ENCODE results near the gene GSTT2B.
"Not testable (repeated sequence)": the region's sequence is repeated elsewhere in the genome, so short reads cannot be mapped to it uniquely, and the experiment has no call there.

GSTT2B gene

DNA sequence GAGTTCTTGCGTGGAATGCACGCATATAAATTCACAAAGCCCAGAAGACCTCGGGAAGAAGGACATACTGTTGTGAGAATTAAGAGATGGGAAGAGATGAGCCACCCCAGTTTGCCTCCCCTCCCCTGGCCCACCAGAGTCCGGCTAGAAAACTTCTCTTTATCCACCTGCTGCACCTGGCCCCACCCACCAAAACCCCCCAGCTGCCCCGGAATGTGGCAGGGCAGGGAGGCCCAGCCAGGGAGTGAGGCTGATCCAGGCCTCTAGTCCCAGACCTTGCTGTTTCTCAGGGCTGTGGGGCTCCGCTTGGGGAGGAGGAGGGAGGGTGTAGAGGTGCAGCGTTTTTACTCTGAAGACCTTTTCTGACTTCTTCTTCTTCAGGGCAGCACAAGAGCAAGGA lies 19.6 kb upstream of the GSTT2B start:
- not testable (repeated sequence) for DNase-seq

DNA sequence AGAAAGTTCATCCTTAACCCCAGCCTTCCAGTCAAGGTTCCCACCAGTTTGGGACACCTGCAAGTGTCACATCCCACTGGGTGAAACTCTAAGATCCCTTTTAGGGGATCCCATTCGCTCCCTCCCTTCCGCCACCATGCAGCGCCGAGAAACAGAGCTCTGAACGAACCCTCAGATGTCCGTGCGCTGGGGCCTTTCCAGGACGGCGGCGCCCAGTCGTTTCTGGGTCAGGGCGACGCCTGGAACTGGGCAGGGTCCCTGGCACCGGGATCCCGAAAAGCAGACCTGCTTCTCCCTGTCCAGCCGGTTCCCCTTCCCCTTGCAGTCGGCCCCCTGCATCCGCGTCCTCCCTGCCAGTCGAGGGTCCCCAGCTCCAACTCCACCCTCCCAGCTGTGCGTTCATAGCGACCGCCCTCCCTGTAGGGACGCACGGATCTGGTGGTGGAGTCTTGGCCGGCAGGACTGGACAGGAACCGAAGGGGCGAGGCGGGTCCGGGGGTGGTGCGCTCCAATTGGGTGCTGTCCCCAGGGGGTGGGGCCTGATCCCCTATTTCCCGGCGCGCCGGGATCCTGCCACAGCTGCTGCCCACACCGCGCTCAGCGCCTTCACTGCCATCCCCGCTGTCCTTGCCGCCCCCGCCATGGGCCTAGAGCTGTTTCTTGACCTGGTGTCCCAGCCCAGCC lies 18.7 kb upstream of the GSTT2B start, which contains the start of gene GSTT2:
GSTT2 (plus strand) TSS at position 578 of the 684 bp plus-strand sequence.
- not testable (repeated sequence) for DNase-seq

DNA sequence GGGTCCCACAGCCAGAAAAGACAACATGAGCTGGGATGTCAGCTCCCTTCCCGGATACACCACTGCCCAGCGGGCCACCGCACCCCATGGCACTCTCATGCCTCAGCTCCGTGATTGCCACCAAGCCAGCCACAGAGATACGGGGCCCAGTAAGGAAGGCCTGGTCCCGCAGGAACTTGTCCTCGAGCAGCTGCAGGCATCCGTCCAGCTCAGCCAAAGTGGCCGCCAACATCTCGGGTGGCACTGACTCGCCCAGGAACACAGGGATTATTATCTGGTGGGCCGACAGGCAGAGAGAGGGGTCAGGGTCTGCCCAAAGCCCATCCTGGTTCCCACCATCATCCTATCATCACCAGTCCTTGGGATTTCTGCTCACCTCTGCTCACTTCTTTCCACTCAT lies 16.3 kb upstream of the GSTT2B start:
- DNase-seq, result not testable (repeated sequence)

DNA sequence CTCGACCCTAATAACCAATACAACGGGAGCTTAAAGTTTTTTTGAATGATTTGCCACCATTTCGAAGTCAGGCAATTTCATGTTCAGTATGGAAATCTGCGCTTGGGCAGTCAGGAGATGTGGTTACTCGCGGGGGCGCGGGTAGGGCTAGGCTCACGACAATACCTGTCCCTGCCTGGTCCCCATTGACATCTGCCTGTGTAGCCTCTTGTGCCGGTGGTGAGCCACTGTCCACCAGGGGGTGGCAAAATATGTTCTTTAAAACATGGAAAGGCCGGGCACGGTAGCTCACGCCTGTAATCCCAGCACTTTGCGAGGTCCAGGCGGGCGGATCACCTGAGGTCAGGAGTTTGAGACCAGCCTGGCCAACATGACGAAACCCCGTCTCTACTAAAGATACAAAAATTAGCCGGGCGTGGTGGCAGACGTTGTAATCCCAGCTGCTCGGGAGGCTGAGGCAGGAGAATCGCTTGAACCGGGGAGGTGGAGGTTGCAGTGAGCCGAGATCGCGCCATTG lies 13.9 kb upstream of the GSTT2B start:
- not testable (repeated sequence) for DNase-seq

DNA sequence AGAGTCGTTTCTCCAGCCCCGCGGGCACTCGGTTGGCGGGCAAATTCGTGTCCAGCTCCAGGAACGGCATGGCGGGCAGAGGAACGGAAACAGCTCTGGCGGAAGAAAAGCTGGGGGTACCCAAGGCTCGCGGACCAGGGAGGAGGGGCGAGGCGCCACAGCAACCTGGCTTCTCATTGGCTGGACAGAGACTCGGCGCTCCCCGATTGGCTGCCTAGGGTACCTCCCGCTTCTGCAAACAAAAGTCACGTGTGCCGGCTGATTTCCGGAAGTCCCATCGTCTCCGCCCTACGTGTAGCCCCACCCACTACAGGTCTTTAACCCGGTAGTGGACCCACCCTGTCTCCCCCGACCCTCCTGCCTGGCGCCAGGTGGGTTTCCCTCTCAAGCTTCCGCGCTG lies 13.3 kb upstream of the GSTT2B start, which contains the start of gene DDT:
DDT (minus strand) TSS at position 97 of the 400 bp plus-strand sequence; CDS start at position 70, 27 bp downstream.
- DNase-seq, result not testable (repeated sequence)

DNA sequence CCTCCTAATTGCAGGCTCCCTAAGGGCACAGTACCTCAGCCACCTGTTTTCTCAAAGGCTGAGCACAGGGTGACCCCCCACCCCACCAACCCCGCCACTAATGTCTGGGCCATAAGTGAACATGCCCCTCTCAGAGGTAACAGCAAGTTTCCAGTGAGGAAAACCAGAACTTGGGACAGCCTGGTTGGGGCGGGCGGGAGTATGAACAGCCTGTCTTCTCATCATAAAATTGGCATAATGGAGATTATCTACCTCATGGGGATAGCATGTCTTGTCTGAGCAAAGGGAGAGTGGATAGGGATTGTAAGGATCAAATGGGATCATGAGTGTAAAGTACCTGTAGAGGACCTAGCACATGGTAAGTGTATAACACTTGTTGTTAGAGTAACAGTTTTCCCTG lies 10.9 kb upstream of the GSTT2B start:
- DNase-seq, result not testable (repeated sequence)

DNA sequence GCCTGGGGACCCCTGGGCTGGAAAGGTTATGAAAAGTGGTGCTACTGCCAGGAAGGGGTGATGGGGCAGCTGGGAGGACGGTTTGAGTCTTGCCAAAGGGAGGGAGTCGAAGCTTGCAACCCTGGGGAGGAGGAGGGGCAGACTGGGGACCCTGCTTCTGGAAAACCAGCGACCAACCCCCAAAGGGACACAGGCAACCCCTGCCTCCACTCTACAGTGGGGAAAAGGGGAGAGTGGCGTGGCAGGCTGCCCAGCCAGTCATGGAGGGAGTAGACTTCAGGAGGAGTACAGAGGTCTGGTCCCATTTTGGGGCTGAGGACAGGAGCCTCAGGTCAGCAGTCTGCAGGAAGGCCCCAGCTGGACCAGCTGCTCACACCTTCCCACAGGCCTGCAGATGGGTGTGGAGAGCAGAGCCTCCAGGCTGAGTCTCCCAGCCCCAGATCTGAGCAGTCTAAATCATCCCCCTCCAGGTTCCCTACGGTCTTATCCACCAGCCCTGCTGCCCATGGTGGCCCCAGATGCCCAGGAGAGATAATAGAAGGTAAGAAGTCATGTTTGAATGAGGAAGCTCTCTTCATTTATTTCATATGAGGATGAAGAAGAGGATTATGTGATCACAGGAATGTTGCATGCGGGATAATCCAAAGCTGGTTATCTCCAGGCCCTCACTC lies 10.0 kb upstream of the GSTT2B start:
- no peak for DNase-seq

DNA sequence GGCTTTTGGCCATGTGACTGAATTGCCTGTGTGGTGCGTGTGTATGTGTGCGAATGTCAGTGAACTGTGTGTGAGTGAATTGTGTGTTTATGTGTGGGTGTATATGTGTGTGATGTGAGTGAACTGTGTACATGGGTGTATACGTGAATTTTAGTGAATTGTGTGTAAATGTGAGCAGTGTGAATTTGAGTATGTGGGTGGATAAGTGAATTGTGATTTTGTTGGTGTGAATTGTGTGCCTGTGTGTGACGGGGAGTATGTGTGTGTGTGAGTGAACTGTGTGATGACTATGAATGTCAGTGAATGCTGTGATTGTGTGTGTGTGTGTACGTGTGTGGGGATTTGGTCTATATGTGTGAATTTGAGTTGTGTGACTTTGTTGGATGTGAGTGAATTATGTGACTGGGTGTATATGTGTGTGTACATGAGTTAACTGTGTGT lies 9.2 kb upstream of the GSTT2B start:
- DNase-seq, result no peak

DNA sequence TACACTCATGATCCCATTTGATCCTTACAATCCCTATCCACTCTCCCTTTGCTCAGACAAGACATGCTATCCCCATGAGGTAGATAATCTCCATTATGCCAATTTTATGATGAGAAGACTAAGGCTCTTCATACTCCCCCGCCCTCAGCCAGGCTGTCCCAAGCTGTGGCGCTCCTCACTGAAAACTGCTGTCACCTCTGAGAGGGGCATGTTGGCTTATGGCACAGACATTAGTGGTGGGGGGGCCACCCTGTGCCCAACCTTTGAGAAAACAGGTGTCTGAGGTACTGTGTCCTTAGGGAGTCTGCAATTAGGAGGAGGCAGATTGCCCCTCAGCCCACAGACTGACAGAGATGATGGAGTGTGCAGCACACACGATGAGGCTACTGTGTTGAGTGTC lies 8.1 kb upstream of the GSTT2B start:
- DNase-seq, result no peak

DNA sequence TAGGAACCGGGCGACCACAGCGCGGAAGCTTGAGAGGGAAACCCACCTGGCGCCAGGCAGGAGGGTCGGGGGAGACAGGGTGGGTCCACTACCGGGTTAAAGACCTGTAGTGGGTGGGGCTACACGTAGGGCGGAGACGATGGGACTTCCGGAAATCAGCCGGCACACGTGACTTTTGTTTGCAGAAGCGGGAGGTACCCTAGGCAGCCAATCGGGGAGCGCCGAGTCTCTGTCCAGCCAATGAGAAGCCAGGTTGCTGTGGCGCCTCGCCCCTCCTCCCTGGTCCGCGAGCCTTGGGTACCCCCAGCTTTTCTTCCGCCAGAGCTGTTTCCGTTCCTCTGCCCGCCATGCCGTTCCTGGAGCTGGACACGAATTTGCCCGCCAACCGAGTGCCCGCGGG lies 5.6 kb upstream of the GSTT2B start, which contains the start of gene DDTL:
DDTL (plus strand) TSS at position 321 of the 400 bp plus-strand sequence; CDS start at position 348, 27 bp downstream.
- not testable (repeated sequence) for DNase-seq

DNA sequence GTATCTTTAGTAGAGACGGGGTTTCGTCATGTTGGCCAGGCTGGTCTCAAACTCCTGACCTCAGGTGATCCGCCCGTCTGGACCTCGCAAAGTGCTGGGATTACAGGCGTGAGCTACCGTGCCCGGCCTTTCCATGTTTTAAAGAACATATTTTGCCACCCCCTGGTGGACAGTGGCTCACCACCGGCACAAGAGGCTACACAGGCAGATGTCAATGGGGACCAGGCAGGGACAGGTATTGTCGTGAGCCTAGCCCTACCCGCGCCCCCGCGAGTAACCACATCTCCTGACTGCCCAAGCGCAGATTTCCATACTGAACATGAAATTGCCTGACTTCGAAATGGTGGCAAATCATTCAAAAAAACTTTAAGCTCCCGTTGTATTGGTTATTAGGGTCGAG lies 5.1 kb upstream of the GSTT2B start:
- not testable (repeated sequence) for DNase-seq

DNA sequence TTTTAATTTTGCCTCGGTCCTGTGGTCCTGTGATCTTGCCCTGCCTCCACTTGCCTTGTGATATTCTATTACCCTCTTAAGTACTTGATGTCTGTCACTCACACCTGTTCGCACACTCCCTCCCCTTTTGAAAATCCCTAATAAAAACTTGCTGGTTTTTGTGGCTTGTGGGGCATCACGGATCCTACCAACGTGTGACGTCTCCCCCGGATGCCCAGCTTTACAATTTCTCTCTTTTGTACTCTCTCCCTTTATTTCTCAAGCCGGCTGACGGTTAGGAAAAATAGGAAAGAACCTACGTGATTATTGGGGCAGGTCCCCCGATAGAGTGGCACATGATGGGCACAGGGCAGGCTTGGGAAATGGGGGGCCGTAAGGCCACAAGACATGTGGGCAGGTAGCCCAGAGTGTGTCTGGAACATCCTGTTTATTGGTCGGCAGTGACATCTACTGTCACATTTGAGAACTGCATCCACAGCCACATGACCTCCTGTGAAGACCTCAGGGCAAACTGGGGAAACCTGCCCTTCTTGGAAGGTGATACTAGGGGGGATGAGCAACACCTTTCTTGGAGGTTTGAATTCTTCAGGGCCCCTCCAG lies 4.6 kb downstream of the GSTT2B start:
- peak; percentile 85 for DNase-seq

DNA sequence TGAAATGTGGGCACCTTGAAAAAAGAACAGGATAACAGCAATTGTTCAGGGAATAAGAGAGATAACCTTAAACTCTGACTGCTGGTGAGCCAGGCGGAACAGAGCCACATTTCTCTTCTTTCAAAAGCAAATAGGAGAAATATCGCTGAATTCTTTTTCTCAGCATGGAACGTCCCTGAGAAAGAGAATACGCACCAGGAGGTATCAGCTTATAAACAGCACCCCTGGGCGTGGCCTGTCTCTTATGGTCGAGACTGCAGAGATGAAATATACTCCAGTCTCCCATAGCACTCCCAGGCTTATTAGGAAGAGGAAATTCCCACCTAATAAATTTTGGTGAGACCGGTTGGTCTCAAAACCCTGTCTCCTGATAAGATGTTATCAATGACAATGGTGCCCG lies 5.1 kb downstream of the GSTT2B start:
- not testable (repeated sequence) for DNase-seq

DNA sequence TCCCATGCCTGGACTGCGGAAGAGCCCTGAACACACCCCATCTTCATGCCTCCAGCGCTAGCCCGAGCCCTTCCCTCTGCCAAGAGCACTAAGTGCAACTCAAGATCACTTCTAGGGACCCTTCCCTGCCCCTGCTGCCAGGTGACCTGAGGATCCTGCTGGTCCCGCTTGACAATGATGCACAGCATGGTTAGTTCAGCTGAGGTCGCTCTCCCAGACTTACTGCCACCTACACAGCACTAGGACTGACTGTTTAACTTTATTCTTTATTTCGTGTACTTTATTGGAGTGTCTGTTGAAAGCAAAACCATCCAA lies 6.0 kb downstream of the GSTT2B start:
- DNase-seq, result not testable (repeated sequence)

DNA sequence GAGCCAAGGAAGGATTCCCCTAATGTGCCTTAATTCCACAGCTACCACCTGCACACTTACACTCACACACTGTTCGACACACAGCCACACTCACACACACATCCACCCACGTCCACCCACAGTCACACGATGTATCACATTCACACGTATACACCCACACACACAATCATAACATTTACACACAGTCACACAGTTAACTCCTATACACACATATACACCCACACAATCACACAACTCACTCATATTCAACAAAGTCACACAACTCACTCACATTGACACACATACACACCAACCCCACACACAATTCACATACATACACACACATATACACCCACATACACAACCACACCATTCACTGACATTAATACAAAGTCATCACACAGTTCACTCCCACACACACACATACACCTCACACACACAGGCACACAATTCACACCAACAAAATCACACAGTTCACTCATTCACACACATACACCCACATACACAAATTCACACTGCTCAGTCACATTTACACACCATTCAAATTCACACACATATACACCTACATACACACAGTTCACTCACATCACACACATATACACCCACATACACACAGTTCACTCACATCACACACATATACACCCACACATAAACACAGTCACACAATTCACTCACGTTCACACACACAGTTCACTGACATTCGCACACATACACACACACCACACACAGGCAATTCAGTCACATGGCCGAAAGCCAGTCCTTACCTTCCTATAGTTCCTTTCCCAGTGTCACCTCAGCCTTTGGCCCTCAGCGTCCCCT lies 6.6 kb downstream of the GSTT2B start:
- DNase-seq, result not testable (repeated sequence)

DNA sequence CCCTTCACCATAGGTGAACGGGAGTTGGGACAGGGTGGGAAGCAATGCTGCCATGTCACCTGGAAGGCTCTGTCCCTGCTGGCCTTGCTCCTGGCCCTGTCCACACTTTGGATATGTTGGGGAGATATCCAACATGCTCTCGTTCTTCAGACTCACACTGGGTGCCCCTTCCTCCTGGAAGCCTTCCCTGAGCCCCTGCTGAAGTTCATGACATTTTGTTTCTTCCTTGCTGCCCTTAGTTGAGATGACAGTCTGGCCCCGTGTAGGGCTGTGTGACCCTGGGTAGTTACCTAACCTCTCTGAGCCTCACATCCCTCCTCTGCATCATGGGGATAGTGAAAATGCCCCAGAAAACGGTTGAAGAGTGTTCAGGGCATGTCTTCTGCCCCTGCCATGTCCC lies 7.5 kb downstream of the GSTT2B start:
- DNase-seq, result not testable (repeated sequence)

DNA sequence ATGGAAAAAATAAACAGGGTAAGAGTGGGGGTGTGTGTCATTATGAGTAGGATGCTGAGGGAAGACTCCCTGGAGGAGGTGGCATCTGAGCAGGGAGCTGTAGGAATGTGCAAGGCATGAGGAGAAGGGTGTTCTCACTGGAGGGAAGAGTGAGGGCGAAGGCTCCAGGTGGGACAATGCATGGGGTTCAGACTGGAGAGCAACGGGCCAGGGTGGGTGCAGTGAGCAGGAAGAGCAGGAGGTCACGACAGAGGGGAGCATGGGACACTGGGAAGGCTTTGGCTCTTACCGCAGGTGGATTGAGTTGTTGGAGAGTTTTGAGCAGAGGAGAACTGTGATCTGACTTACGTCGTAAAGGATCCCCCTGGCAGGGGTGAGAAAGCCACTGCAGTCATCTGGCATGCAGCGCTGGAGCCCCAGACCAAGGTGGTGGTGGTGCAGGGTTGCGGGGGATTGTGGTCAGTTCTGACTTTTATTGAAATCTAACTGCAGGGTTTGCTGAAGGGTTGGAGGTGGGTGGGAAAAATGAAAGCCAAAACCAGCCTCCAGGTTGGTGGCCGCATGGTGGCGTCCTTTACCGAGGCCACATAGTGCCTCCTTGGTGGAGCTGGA lies 8.1 kb downstream of the GSTT2B start:
- not testable (repeated sequence) for DNase-seq

DNA sequence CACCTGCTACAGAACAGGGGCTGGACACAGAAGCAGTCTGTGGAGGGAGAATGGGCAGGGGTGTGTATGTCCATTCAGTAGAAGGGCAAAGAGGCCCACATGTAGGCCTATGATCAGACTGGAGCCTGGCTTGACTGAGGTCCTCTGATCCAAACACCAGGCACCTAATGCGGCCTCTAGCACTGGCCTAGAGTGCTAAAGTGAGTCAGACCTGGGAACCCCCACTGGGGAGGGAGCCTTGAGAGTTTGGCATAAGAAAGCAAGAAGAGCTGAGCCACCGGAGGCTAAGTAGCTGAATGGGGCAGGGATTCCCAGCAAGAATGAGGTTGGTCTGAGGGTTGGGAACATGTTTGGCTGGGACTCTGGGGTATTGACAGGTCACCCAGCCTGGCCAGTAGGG lies 9.6 kb downstream of the GSTT2B start:
- not testable (repeated sequence) for DNase-seq

DNA sequence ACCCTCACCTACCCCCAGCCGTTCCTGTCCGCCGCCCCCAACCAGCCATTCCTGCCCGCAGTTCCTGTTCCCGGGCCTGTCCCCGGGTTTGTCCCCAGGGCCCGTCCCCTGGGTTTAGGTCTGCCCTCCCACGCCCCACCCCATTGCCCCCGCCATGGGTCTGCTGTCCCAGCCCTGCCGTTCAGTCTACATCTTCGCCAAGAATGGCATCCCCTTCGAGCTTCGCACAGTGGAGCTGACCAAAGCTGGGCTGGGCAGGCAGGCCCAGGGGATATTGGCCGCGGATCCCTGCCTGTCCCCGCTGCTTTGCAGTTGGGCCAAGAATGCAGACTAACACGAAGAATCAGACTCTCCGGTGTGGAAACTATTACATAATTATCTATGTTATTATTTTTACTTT lies 11.2 kb downstream of the GSTT2B start:
- not testable (repeated sequence) for DNase-seq

DNA sequence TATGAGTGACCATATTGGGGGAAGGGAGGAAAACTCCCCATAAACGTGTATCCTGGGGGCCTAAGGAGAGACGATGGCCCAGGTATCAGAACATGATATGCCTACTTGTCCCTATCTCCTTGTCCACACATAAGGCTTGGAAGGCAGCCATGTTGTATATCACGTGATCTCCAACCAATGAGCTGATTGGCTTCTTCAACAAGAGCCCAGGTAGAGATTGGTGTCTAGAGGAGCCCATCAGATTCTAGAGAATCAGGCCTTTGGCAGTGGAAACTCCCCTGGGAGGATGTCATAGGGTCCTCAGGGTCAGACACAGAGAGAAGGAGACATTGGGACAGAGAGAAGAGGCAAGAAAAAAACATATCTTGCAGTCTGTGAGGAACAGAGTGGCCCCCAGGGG lies 13.6 kb downstream of the GSTT2B start:
- not testable (repeated sequence) for DNase-seq

DNA sequence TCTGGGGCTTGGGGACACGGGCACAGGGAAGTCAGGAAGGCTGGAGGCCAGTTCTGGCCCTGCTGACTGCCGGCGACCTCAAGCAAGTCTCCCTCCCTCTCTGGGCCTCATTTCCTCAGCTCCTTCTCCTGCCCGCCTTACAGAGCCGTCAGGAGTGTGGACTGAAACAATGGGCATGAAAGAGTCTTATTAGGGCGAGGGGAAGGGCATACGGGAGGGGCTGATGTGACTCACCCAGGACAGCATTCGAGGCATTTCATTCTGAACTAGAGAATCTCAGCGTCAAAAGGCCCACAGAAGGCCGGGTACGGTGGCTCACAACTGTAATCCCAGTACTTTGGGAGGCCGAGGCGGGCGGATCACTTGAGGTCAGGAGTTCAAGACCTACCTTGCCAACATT lies 20.8 kb downstream of the GSTT2B start:
- not testable (repeated sequence) for DNase-seq

DNA sequence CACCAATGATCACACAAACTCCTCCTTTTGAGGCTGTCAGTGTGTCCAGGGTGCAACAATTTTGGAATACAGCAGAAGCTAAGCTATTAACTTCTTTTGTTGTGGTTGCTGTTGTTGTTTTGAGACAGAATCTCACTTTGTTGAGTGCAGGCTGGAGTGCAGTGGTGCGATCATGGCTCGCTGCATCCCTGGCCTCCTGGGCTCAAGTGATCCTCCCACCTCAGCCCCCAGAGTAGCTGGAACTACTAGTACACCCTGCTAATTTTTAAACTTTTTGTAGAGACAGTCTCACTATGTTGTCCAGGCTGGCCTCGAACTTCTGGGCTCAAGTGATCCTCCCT lies 22.0 kb downstream of the GSTT2B start:
- DNase-seq, result no peak

All from stimulated activated CD4-positive, alpha-beta T cell treated with anti-CD3 and anti-CD28 coated beads, Interleukin-15, amount 100 ng/mL, for 24 hours (primary cell).